Chondrocyte (in vitro differentiated cells): ENCODE data around the gene CD40. TPM values are rescaled to one million over a fixed set of nuclear protein-coding genes. Genes with fewer than 3 reads are reported as not detected.

Experiments
- DNase-seq: peaks from one replicate; pipeline ENCODE4 v3.0.0; 2021; ENCODE audit warnings: mixed read lengths, low spot score
- H3K27ac Mint-ChIP-seq: one replicate; pipeline ENCODE4 v1.8.0; 2021; ENCODE audit warnings: mild to moderate bottlenecking, moderate library complexity, mixed read lengths; ENCODE audit not compliant: unreplicated experiment
- H3K27me3 Mint-ChIP-seq: 2 replicates; pipeline ENCODE4 v1.8.0; 2021; ENCODE audit warnings: low read depth, mixed read lengths
- H3K36me3 Mint-ChIP-seq: 2 replicates; pipeline ENCODE4 v1.8.0; 2021; ENCODE audit warnings: low read depth, mixed read lengths
- H3K4me1 Mint-ChIP-seq: 2 replicates; pipeline ENCODE4 v1.8.0; 2021; ENCODE audit warnings: low read depth, mild to moderate bottlenecking, mixed read lengths
- H3K4me3 Mint-ChIP-seq: one replicate; pipeline ENCODE4 v1.8.0; 2021; ENCODE audit warnings: mild to moderate bottlenecking, moderate library complexity, mixed read lengths; ENCODE audit not compliant: unreplicated experiment
- H3K9me3 Mint-ChIP-seq: 2 replicates; pipeline ENCODE4 v1.8.0; 2021; ENCODE audit warnings: low read depth, mixed read lengths
- CTCF ChIP-seq: fragments of 200-600 bp; sonication (generic); IDR thresholded peaks from 2 replicates; pipeline ENCODE4 v1.5.0; 2021; ENCODE audit warnings: antibody characterized with exemption, mild to moderate bottlenecking, moderate library complexity
- total RNA-seq: library from RNA; stranded (reverse); gene quantifications from 3 replicates; pipeline ENCODE4 v1.2.1, GENCODE V29; 2021

The CD40 gene
- total RNA-seq, 1 donor from 2014 or later, result 2.5 TPM

DNA sequence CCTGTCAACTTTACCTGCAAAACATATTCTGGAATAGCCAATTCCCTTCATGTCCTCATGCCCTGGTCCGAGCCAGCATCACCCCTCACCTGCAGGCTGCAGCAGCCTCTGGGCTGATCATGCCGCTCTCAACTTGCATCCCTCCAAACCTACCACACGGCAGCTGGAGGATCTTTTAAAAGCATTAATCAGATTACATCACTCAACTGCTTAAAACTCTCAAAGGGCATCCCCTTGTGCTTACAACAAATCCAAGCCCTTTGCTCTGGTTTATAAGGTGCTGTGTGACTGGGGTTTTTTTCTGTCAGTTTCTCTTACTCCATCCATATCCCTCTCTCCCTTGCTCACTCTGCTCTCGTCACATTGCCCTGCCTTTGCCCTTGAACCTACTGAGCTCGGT, 24.0 kb downstream of the CD40 start:
- Mint-ChIP-seq H3K27me3 (peaks cover 66% of the 10 kb centered on the region), H3K27ac (no peak overlapping the region), H3K36me3 (no peaks in the 10 kb centered on the region), H3K9me3 (no peaks in the 10 kb centered on the region), H3K4me1 (no peaks in the 10 kb centered on the region), H3K4me3 (no peak overlapping the region)
- DNase-seq, result no peak
- TF ChIP-seq CTCF, result no peak

GRCh38 chr20:46144432-46145025, 26.4 kb downstream of the CD40 start:
- Mint-ChIP-seq H3K36me3 (no peaks in the 10 kb centered on the region), H3K4me3 (no peak overlapping the region), H3K27ac (no peak overlapping the region), H3K27me3 (peaks cover 55% of the 10 kb centered on the region), H3K9me3 (no peaks in the 10 kb centered on the region), H3K4me1 (no peaks in the 10 kb centered on the region)
- TF ChIP-seq CTCF, result no peak
- no peak for DNase-seq

DNA sequence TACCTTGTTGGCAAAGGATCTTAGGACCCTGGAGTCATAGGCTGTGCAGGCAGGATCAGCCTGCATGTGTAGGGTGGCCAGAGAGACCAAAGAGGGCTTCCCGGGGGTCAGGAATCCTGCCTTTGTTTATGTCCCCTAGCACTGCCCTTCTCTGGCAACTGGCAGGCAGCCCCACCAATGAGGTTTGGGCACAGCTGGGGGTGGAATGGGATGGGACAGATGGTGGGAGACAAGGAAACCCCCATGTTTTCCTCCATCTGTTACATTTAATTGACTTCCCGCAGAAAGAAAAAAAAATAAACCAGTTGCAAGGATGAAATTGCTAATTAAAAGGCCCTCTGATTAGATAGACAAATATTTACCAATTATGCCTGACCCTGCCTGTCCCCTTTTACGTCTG, 27.6 kb downstream of the CD40 start:
- peaks cover 45% of the 10 kb centered on the region for H3K27me3 Mint-ChIP-seq
- no peaks in the 10 kb centered on the region for H3K9me3 Mint-ChIP-seq
- H3K4me3 Mint-ChIP-seq, result no peak overlapping the region
- H3K27ac Mint-ChIP-seq, result no peak overlapping the region
- H3K4me1 Mint-ChIP-seq, result no peaks in the 10 kb centered on the region
- H3K36me3 Mint-ChIP-seq, result no peaks in the 10 kb centered on the region
- TF ChIP-seq CTCF, result no peak
- no peak for DNase-seq

- Mint-ChIP-seq H3K9me3 (no peaks in the 10 kb centered on the region), H3K4me3 (no peak overlapping the region), H3K4me1 (no peaks in the 10 kb centered on the region), H3K27ac (no peak overlapping the region), H3K27me3 (peaks cover 19% of the 10 kb centered on the region), H3K36me3 (no peaks in the 10 kb centered on the region)
- no peak for DNase-seq
- no peak for TF ChIP-seq CTCF
These were observed 30.4 kb downstream of the CD40 start for GRCh38 chr20:46148313-46149208.

DNA sequence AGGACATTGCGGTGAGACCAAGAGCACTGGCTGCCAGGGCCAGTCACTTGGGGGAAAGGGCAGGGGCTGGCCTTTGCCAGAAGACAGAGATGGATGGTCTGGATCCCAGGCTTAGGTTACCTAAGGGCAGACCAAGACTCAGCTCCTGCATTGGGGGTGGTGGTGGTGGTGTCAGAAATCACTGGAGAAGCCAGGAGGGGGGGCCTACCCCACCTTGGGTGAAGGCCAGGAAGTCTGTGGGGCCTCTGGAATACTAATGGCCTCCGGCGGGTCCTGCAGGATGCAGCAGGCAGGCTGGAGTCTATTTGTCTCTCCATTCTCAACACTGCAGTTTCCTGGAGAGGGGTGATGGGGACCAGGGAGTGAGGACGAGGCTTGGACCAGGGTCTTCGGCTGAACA, 32.8 kb downstream of the CD40 start:
- Mint-ChIP-seq H3K36me3 (no peaks in the 10 kb centered on the region), H3K4me3 (no peak overlapping the region), H3K4me1 (no peaks in the 10 kb centered on the region), H3K9me3 (no peaks in the 10 kb centered on the region), H3K27ac (no peak overlapping the region), H3K27me3 (peaks cover 29% of the 10 kb centered on the region)
- TF ChIP-seq CTCF, result no peak
- DNase-seq, result no peak
